Gastroesophageal sphincter (tissue), 4 donors: ENCODE measurements around the gene PRKCD. TPM values are rescaled to one million over a fixed set of nuclear protein-coding genes. Genes with fewer than 3 reads are reported as not detected.

Experiments used
- ATAC-seq: fragments of 150-250 bp; one replicate; pipeline ENCODE4 v1.9.1; 2016; ENCODE audit warnings: mild to moderate bottlenecking, moderate library complexity
- H3K27ac ChIP-seq, 4 donors: fragments of 200-600 bp; sonication (generic) in 3 of 4; 1 replicate in 3 of 4; 2 replicates in 1 of 4; pipeline ENCODE4 v1.5.1; 2016 to 2019
- H3K27me3 ChIP-seq: fragments of 200-600 bp; sonication (generic); one replicate; pipeline ENCODE4 v1.5.1; 2019
- H3K36me3 ChIP-seq, 2 donors: fragments of 200-600 bp; sonication (generic); one replicate each; pipeline ENCODE4 v1.5.1; 2019; ENCODE audit warnings: control low read depth in 1 of 2
- H3K4me1 ChIP-seq, 3 donors: fragments of 200-600 bp; sonication (generic); 1 replicate in 2 of 3; 2 replicates in 1 of 3; pipeline ENCODE4 v1.5.1; 2016 to 2019; ENCODE audit warnings: control low read depth in 2 of 3
- H3K4me3 ChIP-seq, 2 donors: fragments of 200-600 bp; sonication (generic); one replicate each; pipeline ENCODE4 v1.5.1; 2019; ENCODE audit warnings: mild to moderate bottlenecking in 1 of 2, moderate library complexity in 1 of 2
- H3K9me3 ChIP-seq, 3 donors: fragments of 200-600 bp; sonication (generic); one replicate each; pipeline ENCODE4 v1.5.1; 2017 to 2019; ENCODE audit warnings: control low read depth in 2 of 3
- EP300 ChIP-seq: sonication (generic); formaldehyde crosslinking; IDR thresholded peaks from one replicate; pipeline ENCODE4 v1.6.1; 2017; ENCODE audit warnings: antibody characterized with exemption, mild to moderate bottlenecking
- POLR2A ChIP-seq, 2 donors: fragments of 450-650 bp; IDR thresholded peaks; one replicate each; pipeline ENCODE4 v1.6.1; 2017; ENCODE audit warnings: antibody characterized with exemption in 2 of 2, mild to moderate bottlenecking in 2 of 2, moderate library complexity in 1 of 2
- POLR2AphosphoS5 ChIP-seq: sonication (generic); formaldehyde crosslinking; IDR thresholded peaks from one replicate; pipeline ENCODE4 v1.6.1; 2017; ENCODE audit warnings: antibody characterized with exemption
- WGBS, 2 donors: methylation state at CpG; one replicate each; pipeline ENCODE4 v1.1.5; 2018; ENCODE audit warnings: low coverage in 1 of 2; 5-methylcytosine and 5-hydroxymethylcytosine counted together
- total RNA-seq, 4 donors: library from RNA; depleted of rRNA; stranded (reverse); fragments of >200 nt; gene quantifications; one replicate each; pipeline ENCODE4 v1.1.0, GENCODE V29; 2016
- TF ChIP-seq, protein P1 (sequence below), 4 experiments: fragments of 200-600 bp in 2 of 4; fragments of 450-650 bp in 2 of 4; sonication (generic) in 1 of 4; IDR thresholded peaks; one replicate each; pipeline ENCODE4 v1.5.1; 2017 to 2019; ENCODE audit warnings: antibody characterized with exemption in 4 of 4, mild to moderate bottlenecking in 2 of 4, moderate library complexity in 2 of 4

PRKCD gene
- 10 to 100 TPM in 1 of 4 donors, 1 to 10 TPM in 3; 5.5 to 10.1 (median 7.6) TPM for total RNA-seq

GRCh38 chr3:53160660-53161449, at the start of gene PRKCD:
TSS of gene PRKCD (plus strand) at chr3:53161209. CDS start at chr3:53178423, 17,214 bp downstream.
- peak; percentile 56 to 61 for TF ChIP-seq POLR2A (IDR thresholded peaks at IDR 0.05)
- no peak for TF ChIP-seq EP300
- TF ChIP-seq, protein P1, sequence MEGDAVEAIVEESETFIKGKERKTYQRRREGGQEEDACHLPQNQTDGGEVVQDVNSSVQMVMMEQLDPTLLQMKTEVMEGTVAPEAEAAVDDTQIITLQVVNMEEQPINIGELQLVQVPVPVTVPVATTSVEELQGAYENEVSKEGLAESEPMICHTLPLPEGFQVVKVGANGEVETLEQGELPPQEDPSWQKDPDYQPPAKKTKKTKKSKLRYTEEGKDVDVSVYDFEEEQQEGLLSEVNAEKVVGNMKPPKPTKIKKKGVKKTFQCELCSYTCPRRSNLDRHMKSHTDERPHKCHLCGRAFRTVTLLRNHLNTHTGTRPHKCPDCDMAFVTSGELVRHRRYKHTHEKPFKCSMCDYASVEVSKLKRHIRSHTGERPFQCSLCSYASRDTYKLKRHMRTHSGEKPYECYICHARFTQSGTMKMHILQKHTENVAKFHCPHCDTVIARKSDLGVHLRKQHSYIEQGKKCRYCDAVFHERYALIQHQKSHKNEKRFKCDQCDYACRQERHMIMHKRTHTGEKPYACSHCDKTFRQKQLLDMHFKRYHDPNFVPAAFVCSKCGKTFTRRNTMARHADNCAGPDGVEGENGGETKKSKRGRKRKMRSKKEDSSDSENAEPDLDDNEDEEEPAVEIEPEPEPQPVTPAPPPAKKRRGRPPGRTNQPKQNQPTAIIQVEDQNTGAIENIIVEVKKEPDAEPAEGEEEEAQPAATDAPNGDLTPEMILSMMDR (IDR thresholded peaks at IDR 0.05), result peak in 3 of 4 experiments; percentile 63 to 78 (median 76)
- TF ChIP-seq POLR2AphosphoS5, result peak; percentile 69
- peak within 1 kb of the TSS; percentile 27 to 90 (median 86) for H3K27ac ChIP-seq
- H3K36me3 ChIP-seq, result no peaks in the 10 kb centered on the region
- peak within 1 kb of the TSS; percentile 38 to 83 for H3K4me3 ChIP-seq
- peaks cover 0 to 64% (median 6%) of the 10 kb centered on the region in 3 donors for H3K4me1 ChIP-seq
- peak; percentile 91 for ATAC-seq
- WGBS, 2 donors, result 0% methylated on average over 6 of the region's 88 CpGs; no CpG with 5 or more reads in 1 of the 2 donors
- no peaks in the 10 kb centered on the region for H3K9me3 ChIP-seq
- H3K27me3 ChIP-seq, result peaks cover 12% of the 10 kb centered on the region

DNA sequence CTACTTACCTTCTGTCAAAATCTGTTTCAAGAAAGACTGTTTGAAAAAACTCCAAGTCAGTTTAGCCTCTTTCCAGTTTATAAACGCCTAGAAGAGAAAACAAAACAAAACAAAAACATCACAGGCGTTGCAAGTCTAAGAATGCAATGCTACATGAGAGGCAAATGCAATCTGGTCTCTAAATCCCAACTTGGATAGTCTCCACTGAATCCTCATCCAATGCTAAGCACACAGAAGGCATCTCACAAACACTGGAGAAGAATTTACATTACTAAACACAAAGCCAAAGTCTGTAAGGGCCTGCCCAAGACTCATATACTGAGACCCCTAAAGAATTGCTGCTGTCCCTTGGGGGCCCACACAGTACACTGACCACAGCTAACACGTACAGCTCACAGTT, 49.2 kb upstream of the PRKCD start:
- Histone ChIP-seq H3K27ac (peak overlapping the region in 2 of 4 donors; percentile 19 to 69), H3K27me3 (no peaks in the 10 kb centered on the region), H3K4me3 (no peak overlapping the region), H3K4me1 (peaks cover 6 to 43% (median 6%) of the 10 kb centered on the region in 3 donors), H3K9me3 (no peaks in the 10 kb centered on the region), H3K36me3 (peaks cover 0 to 82% of the 10 kb centered on the region in 2 donors)
- WGBS, 2 donors, result 35% methylated on average over 2 of the region's 3 CpGs; no CpG with 5 or more reads in 1 of the 2 donors
- no peak for ATAC-seq
- TF ChIP-seq EP300 (no peak), POLR2A (IDR thresholded peaks at IDR 0.05) (no peak), POLR2AphosphoS5 (no peak)
- TF ChIP-seq, protein P1 (IDR thresholded peaks at IDR 0.05), result no peak

- H3K27ac ChIP-seq, result peak overlapping the region in 3 of 4 donors; percentile 48 to 69 (median 52)
- H3K27me3 ChIP-seq, result no peaks in the 10 kb centered on the region
- H3K4me1 ChIP-seq, result peaks cover 6 to 43% (median 6%) of the 10 kb centered on the region in 3 donors
- no peak for ATAC-seq
- H3K4me3 ChIP-seq, result no peak overlapping the region
- peaks cover 0 to 83% of the 10 kb centered on the region in 2 donors for H3K36me3 ChIP-seq
- WGBS, 2 donors, result 23 to 50% methylated on average over 1 of the region's 1 CpG
- no peaks in the 10 kb centered on the region for H3K9me3 ChIP-seq
- TF ChIP-seq POLR2AphosphoS5, result peak; percentile 21
- TF ChIP-seq, protein P1 (IDR thresholded peaks at IDR 0.05), result no peak
Observed at GRCh38 chr3:53113293-53114010, 47.6 kb upstream of the PRKCD start.

- Histone ChIP-seq H3K27ac (peak overlapping the region in 3 of 4 donors; percentile 48 to 69 (median 52)), H3K4me1 (peaks cover 6 to 41% (median 6%) of the 10 kb centered on the region in 3 donors), H3K27me3 (no peaks in the 10 kb centered on the region), H3K36me3 (peaks cover 0 to 83% of the 10 kb centered on the region in 2 donors), H3K4me3 (no peak overlapping the region), H3K9me3 (no peaks in the 10 kb centered on the region)
- ATAC-seq, result peak; percentile 77
- no peak for TF ChIP-seq EP300
- TF ChIP-seq, protein P1 (IDR thresholded peaks at IDR 0.05), result peak; percentile 91 to 95 (median 93)
- 0% methylated on average over 3 of the region's 5 CpGs; no CpG with 5 or more reads in 1 of the 2 donors for WGBS, 2 donors
Observed at GRCh38 chr3:53114011-53114400, 47.0 kb upstream of the PRKCD start.
